SK-N-SH treated with all-trans-retinoic acid at 6 μM for 48 hours (cell line): ENCODE measurements around the gene DHX58.

Experiments
- ATAC-seq: fragments of 200-7000 bp; cut with Tn5 transposase; 3 replicates; pipeline ENCODE4 v1.9.1; 2020; ENCODE audit warnings: mild to moderate bottlenecking, moderate library complexity
- ARNTL ChIP-seq: fragments of 450-650 bp; formaldehyde crosslinking; IDR thresholded peaks from 2 replicates; pipeline ENCODE4 v1.5.0; 2020; ENCODE audit warnings: low read depth, mild to moderate bottlenecking, moderate library complexity, borderline replicate concordance
- BACH2 ChIP-seq: fragments of 250-450 bp; sonication (Bioruptor Pico); IDR thresholded peaks from 2 replicates; pipeline ENCODE4 v1.9.0; 2021; ENCODE audit warnings: mild to moderate bottlenecking, borderline replicate concordance
- CSDC2 ChIP-seq: fragments of 250-450 bp; sonication (Bioruptor Pico); IDR thresholded peaks from 2 replicates; pipeline ENCODE4 v1.5.0; 2020; ENCODE audit warnings: mild to moderate bottlenecking, moderate library complexity
- ESRRG ChIP-seq: fragments of 250-450 bp; sonication (Bioruptor Pico); IDR thresholded peaks from 2 replicates; pipeline ENCODE4 v1.6.1; 2021; ENCODE audit warnings: mild to moderate bottlenecking
- OSR1 ChIP-seq: fragments of 250-450 bp; sonication (Bioruptor Pico); IDR thresholded peaks from 2 replicates; pipeline ENCODE4 v1.8.0; 2022; ENCODE audit warnings: moderate library complexity, mild to moderate bottlenecking, inconsistent platforms
- PPARA ChIP-seq: fragments of 250-450 bp; sonication (Bioruptor Pico); IDR thresholded peaks from 2 replicates; pipeline ENCODE4 v1.5.0; 2020; ENCODE audit warnings: mild to moderate bottlenecking, borderline replicate concordance
- RARB ChIP-seq: fragments of 250-450 bp; sonication (Bioruptor Pico); IDR thresholded peaks from 2 replicates; pipeline ENCODE4 v1.8.0; 2021; ENCODE audit warnings: mild to moderate bottlenecking, moderate library complexity
- SNAI2 ChIP-seq: fragments of 250-450 bp; sonication (Bioruptor Pico); IDR thresholded peaks from 2 replicates; pipeline ENCODE4 v1.5.0; 2020; ENCODE audit warnings: mild to moderate bottlenecking, moderate library complexity
- TCF4 ChIP-seq: fragments of 250-450 bp; sonication (Bioruptor Pico); IDR thresholded peaks from 2 replicates; pipeline ENCODE4 v1.8.0; 2021; ENCODE audit warnings: mild to moderate bottlenecking, moderate library complexity, borderline replicate concordance
- TOX ChIP-seq: fragments of 250-450 bp; sonication (Bioruptor Pico); IDR thresholded peaks from 2 replicates; pipeline ENCODE4 v1.8.0; 2021; ENCODE audit warnings: mild to moderate bottlenecking, moderate library complexity, borderline replicate concordance
- ZC3H10 ChIP-seq: fragments of 250-450 bp; sonication (Bioruptor Pico); IDR thresholded peaks from 2 replicates; pipeline ENCODE4 v1.5.1; 2021; ENCODE audit warnings: mild to moderate bottlenecking, moderate library complexity
- ZFP30 ChIP-seq: fragments of 450-650 bp; formaldehyde crosslinking; IDR thresholded peaks from 2 replicates; pipeline ENCODE4 v1.5.0; 2022; ENCODE audit warnings: mild to moderate bottlenecking, moderate library complexity
- ZNF565 ChIP-seq: fragments of 450-650 bp; formaldehyde crosslinking; conservative IDR thresholded peaks from 2 replicates; pipeline ENCODE4 v1.5.0; 2020; ENCODE audit warnings: low read depth, mild to moderate bottlenecking, moderate library complexity
- ZNF70 ChIP-seq: fragments of 450-650 bp; formaldehyde crosslinking; IDR thresholded peaks from 2 replicates; pipeline ENCODE4 v1.5.0; 2020; ENCODE audit warnings: mild to moderate bottlenecking, moderate library complexity
- ZNF8 ChIP-seq: fragments of 450-650 bp; formaldehyde crosslinking; IDR thresholded peaks from 2 replicates; pipeline ENCODE4 v1.5.0; 2020; ENCODE audit warnings: mild to moderate bottlenecking, moderate library complexity
- TF ChIP-seq, protein P1 (sequence below): fragments of 250-450 bp; sonication (Bioruptor Pico); IDR thresholded peaks from 2 replicates; pipeline ENCODE4 v1.5.1; 2021; ENCODE audit warnings: mild to moderate bottlenecking, moderate library complexity
- TF ChIP-seq, protein P2 (sequence below): fragments of 250-450 bp; sonication (Bioruptor Pico); IDR thresholded peaks from 2 replicates; pipeline ENCODE4 v1.8.0; 2021; ENCODE audit warnings: low read depth, mild to moderate bottlenecking, moderate library complexity, borderline replicate concordance
- TF ChIP-seq, protein P3 (sequence below): fragments of 250-450 bp; sonication (Bioruptor Pico); IDR thresholded peaks from 2 replicates; pipeline ENCODE4 v1.5.0; 2020; ENCODE audit warnings: mild to moderate bottlenecking, moderate library complexity
- TF ChIP-seq, protein P4 (sequence below): fragments of 250-450 bp; sonication (Bioruptor Pico); IDR thresholded peaks from 2 replicates; pipeline ENCODE4 v1.8.0; 2020; ENCODE audit warnings: mild to moderate bottlenecking, moderate library complexity, borderline replicate concordance
- TF ChIP-seq, protein P5 (sequence below): fragments of 250-450 bp; sonication (Bioruptor Pico); IDR thresholded peaks from 2 replicates; pipeline ENCODE4 v1.5.1; 2020; ENCODE audit warnings: low read depth, mild to moderate bottlenecking, moderate library complexity

Gene DHX58

DNA sequence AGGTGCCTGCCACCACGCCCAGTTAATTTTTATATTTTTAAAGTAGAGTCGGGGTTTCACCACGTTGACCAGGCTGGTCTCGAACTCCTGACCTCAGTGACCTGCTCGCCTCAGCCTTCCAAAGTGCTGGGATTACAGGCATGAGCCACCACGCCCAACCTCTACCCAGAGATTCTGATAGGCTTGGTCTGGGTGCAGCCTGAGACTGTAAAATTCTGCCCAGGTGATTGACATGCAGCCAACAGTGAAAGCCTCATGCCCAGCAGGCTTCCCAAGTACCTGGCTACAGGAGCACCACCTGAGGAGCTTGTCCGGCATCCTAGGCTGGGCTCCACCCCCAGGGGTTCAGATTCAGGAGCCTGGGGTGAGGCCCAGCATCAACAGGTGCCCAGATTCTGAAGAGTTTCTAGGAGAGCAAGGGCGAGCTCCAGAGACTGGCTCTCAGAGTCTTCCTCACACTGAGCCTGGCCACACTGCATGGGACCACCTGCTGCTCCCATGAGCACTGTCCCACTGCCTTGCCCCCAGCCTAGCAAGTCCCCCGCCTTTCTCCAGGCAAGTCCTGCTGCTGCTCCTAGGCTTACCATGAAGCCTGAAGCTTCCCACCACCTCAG is 30.9 kb downstream of the DHX58 start (continued):
- TF ChIP-seq, protein P1, sequence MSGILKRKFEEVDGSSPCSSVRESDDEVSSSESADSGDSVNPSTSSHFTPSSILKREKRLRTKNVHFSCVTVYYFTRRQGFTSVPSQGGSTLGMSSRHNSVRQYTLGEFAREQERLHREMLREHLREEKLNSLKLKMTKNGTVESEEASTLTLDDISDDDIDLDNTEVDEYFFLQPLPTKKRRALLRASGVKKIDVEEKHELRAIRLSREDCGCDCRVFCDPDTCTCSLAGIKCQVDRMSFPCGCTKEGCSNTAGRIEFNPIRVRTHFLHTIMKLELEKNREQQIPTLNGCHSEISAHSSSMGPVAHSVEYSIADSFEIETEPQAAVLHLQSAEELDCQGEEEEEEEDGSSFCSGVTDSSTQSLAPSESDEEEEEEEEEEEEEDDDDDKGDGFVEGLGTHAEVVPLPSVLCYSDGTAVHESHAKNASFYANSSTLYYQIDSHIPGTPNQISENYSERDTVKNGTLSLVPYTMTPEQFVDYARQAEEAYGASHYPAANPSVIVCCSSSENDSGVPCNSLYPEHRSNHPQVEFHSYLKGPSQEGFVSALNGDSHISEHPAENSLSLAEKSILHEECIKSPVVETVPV, result no peak
- TF ChIP-seq OSR1 (CRISPR knock-in tag) (no peak), TOX (CRISPR knock-in tag) (no peak)

- TF ChIP-seq, protein P2, sequence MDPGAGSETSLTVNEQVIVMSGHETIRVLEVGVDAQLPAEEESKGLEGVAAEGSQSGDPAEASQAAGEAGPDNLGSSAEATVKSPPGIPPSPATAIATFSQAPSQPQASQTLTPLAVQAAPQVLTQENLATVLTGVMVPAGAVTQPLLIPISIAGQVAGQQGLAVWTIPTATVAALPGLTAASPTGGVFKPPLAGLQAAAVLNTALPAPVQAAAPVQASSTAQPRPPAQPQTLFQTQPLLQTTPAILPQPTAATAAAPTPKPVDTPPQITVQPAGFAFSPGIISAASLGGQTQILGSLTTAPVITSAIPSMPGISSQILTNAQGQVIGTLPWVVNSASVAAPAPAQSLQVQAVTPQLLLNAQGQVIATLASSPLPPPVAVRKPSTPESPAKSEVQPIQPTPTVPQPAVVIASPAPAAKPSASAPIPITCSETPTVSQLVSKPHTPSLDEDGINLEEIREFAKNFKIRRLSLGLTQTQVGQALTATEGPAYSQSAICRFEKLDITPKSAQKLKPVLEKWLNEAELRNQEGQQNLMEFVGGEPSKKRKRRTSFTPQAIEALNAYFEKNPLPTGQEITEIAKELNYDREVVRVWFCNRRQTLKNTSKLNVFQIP (CRISPR knock-in tag), result no peak
- TF ChIP-seq BACH2 (CRISPR knock-in tag) (no peak), PPARA (CRISPR knock-in tag) (no peak)
- TF ChIP-seq, all 23 proteins: peak for 0
- ATAC-seq, result no peak
Observed at GRCh38 chr17:42079541-42079940, 33.0 kb downstream of the DHX58 start.

GRCh38 chr17:42078396-42079043 is 34.0 kb downstream of the DHX58 start:
- ATAC-seq, result no peak
- no peak for TF ChIP-seq SNAI2
- TF ChIP-seq, protein P2 (CRISPR knock-in tag), result no peak
- no peak for TF ChIP-seq TCF4
- TF ChIP-seq, protein P3, sequence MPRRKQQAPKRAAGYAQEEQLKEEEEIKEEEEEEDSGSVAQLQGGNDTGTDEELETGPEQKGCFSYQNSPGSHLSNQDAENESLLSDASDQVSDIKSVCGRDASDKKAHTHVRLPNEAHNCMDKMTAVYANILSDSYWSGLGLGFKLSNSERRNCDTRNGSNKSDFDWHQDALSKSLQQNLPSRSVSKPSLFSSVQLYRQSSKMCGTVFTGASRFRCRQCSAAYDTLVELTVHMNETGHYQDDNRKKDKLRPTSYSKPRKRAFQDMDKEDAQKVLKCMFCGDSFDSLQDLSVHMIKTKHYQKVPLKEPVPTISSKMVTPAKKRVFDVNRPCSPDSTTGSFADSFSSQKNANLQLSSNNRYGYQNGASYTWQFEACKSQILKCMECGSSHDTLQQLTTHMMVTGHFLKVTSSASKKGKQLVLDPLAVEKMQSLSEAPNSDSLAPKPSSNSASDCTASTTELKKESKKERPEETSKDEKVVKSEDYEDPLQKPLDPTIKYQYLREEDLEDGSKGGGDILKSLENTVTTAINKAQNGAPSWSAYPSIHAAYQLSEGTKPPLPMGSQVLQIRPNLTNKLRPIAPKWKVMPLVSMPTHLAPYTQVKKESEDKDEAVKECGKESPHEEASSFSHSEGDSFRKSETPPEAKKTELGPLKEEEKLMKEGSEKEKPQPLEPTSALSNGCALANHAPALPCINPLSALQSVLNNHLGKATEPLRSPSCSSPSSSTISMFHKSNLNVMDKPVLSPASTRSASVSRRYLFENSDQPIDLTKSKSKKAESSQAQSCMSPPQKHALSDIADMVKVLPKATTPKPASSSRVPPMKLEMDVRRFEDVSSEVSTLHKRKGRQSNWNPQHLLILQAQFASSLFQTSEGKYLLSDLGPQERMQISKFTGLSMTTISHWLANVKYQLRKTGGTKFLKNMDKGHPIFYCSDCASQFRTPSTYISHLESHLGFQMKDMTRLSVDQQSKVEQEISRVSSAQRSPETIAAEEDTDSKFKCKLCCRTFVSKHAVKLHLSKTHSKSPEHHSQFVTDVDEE (CRISPR knock-in tag), result no peak
- no peak for TF ChIP-seq BACH2 (CRISPR knock-in tag)
- TF ChIP-seq, protein P4, sequence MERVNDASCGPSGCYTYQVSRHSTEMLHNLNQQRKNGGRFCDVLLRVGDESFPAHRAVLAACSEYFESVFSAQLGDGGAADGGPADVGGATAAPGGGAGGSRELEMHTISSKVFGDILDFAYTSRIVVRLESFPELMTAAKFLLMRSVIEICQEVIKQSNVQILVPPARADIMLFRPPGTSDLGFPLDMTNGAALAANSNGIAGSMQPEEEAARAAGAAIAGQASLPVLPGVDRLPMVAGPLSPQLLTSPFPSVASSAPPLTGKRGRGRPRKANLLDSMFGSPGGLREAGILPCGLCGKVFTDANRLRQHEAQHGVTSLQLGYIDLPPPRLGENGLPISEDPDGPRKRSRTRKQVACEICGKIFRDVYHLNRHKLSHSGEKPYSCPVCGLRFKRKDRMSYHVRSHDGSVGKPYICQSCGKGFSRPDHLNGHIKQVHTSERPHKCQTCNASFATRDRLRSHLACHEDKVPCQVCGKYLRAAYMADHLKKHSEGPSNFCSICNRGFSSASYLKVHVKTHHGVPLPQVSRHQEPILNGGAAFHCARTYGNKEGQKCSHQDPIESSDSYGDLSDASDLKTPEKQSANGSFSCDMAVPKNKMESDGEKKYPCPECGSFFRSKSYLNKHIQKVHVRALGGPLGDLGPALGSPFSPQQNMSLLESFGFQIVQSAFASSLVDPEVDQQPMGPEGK (CRISPR knock-in tag), result no peak

DNA sequence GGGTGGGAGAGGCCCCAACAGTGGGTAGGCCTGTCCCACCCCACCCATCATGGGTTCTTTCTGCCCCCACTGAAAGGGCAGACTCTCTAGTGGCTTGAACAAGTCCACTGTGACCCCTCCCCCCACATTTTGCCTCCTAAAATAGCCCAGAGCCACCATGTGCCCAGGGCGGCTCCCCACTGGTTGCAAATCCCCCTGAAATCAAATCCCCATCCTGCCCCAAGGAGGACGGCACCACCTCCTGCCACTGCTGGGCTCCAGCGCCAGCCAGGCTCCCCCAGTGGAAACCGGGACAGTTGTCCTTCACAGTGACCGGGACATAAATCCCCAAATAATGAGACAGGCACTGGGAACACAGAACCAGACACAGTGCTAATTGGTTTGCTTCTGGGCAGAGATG is 34.8 kb downstream of the DHX58 start:
- no peak for ATAC-seq
- TF ChIP-seq TOX (CRISPR knock-in tag) (no peak), SNAI2 (no peak), ZNF70 (CRISPR knock-in tag) (no peak), ARNTL (no peak), PPARA (CRISPR knock-in tag) (no peak), RARB (CRISPR knock-in tag) (no peak), ESRRG (CRISPR knock-in tag) (no peak), ZFP30 (CRISPR knock-in tag) (no peak), OSR1 (CRISPR knock-in tag) (no peak), ZNF565 (CRISPR knock-in tag) (no peak), CSDC2 (CRISPR knock-in tag) (no peak), ZNF8 (CRISPR knock-in tag) (no peak), ZC3H10 (CRISPR knock-in tag) (no peak)
- TF ChIP-seq, protein P2 (CRISPR knock-in tag), result no peak
- TF ChIP-seq, protein P1, result no peak
- TF ChIP-seq, protein P5, sequence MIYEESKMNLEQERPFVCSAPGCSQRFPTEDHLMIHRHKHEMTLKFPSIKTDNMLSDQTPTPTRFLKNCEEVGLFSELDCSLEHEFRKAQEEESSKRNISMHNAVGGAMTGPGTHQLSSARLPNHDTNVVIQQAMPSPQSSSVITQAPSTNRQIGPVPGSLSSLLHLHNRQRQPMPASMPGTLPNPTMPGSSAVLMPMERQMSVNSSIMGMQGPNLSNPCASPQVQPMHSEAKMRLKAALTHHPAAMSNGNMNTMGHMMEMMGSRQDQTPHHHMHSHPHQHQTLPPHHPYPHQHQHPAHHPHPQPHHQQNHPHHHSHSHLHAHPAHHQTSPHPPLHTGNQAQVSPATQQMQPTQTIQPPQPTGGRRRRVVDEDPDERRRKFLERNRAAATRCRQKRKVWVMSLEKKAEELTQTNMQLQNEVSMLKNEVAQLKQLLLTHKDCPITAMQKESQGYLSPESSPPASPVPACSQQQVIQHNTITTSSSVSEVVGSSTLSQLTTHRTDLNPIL (CRISPR knock-in tag), result no peak
